Measurements from ENCODE around the gene MUC4. TPM values are rescaled to one million over a fixed set of nuclear protein-coding genes. Genes with fewer than 3 reads are reported as not detected.

Gene MUC4
- total and polyA plus RNA-seq, 2 of the 4 experiments (the other 2 are of a cell fraction) = not detected

- H3K18ac ChIP-seq (ENCODE audit: low read depth, low read length) = no peak overlapping the region
- no peak overlapping the region for H2BK20ac ChIP-seq (ENCODE audit: low read depth, low read length)
- H4K8ac ChIP-seq (ENCODE audit: low read depth in 2 of 2, low read length in 2 of 2) = no peak overlapping the region
- no peak overlapping the region for H3K4ac ChIP-seq (ENCODE audit: low read depth, low read length)
- TF ChIP-seq MAZ (IDR thresholded peaks at IDR 0.05; ENCODE audit: borderline replicate concordance, low read depth, low read length) (no peak), USF2 (IDR thresholded peaks at IDR 0.05; ENCODE audit: low read depth, low read length) (no peak), RFX5 (IDR thresholded peaks at IDR 0.05; ENCODE audit: low read depth, low read length) (no peak), RCOR1 (IDR thresholded peaks at IDR 0.05; ENCODE audit: insufficient replicate concordance, low read length) (no peak), RAD21 (IDR thresholded peaks at IDR 0.05; ENCODE audit: low read length) (no peak), BHLHE40 (IDR thresholded peaks at IDR 0.05; ENCODE audit: low read depth, low read length) (no peak), MAFK (IDR thresholded peaks at IDR 0.05; ENCODE audit: low read depth, low read length) (no peak), CEBPB (IDR thresholded peaks at IDR 0.05; ENCODE audit: low read depth, low read length) (no peak), ELK1 (IDR thresholded peaks at IDR 0.05; ENCODE audit: borderline replicate concordance, low read depth, low read length) (no peak), POLR2A (IDR thresholded peaks at IDR 0.05; ENCODE audit: low read depth, low read length) (no peak), NFE2L2 (IDR thresholded peaks at IDR 0.05; ENCODE audit: low read depth, low read length) (no peak), CTCF (conservative IDR thresholded peaks at IDR 0.05; ENCODE audit: low read depth, low read length) (no peak), MXI1 (IDR thresholded peaks at IDR 0.05; ENCODE audit: borderline replicate concordance, low read depth, low read length) (no peak), CHD1 (IDR thresholded peaks at IDR 0.05; ENCODE audit: low read depth, low read length) (no peak), FOS (IDR thresholded peaks at IDR 0.05; ENCODE audit: low read depth, low read length) (no peak)
- no peaks in the 10 kb centered on the region for H3K4me1 ChIP-seq (ENCODE audit: control insufficient read depth, insufficient read depth, low read length)
- in situ Hi-C loops (cut with MboI; ENCODE audit: low sequenced_read_pairs) = no loop called here
- peaks cover 70% of the 10 kb centered on the region for H3K27me3 ChIP-seq (ENCODE audit: control insufficient read depth, insufficient read depth, low read length)
- no TSS peak for BruUV-seq (replicated peaks)
- H3K23ac ChIP-seq (ENCODE audit: low read depth, low read length) = no peak overlapping the region
- intact Hi-C loops (cut with micrococcal nuclease) = no loop called here
- dilution Hi-C loops (cut with HindIII; ENCODE audit: low sequenced_read_pairs, unreplicated experiment) = no loop called here
- H3K36me3 ChIP-seq (ENCODE audit: control insufficient read depth, insufficient read depth, low read length) = no peaks in the 10 kb centered on the region
- H4K91ac ChIP-seq (ENCODE audit: insufficient read depth, low read depth, low read length) = no peak overlapping the region
- H3K9ac ChIP-seq (ENCODE audit: low read depth, low read length) = no peak overlapping the region
- 16% methylated on average over 25 of the region's 52 CpGs; no CpG with 5 or more reads in 1 of the 2 experiments for WGBS, 2 experiments (ENCODE audit: extremely low coverage in 2 of 2, insufficient read length in 1 of 2)
- no peak overlapping the region for H2AK9ac ChIP-seq (replicated peaks; ENCODE audit: low read depth, low read length, poor library complexity)
- H3K79me1 ChIP-seq (ENCODE audit: low read depth in 1 of 2, low read length in 2 of 2) = no peaks in the 10 kb centered on the region
- no peak overlapping the region for H3K4me2 ChIP-seq (ENCODE audit: low read depth, low read length)
- CTCF ChIA-PET = no interaction called here
- no peak overlapping the region for H2BK15ac ChIP-seq (ENCODE audit: low read depth, low read length)
- no peaks in the 10 kb centered on the region for H3K9me1 ChIP-seq (ENCODE audit: insufficient read depth, low read length)
- peaks cover 1% of the 10 kb centered on the region; the same call in 1 of the 2 replicates for H3K9me3 ChIP-seq (ENCODE audit: control insufficient read depth, insufficient read depth, low read length)
- no peak overlapping the region for H3K56ac ChIP-seq (ENCODE audit: extremely low read depth, insufficient read depth, low read length)
- ATAC-seq (ENCODE audit: low read depth) (no peak), DNase-seq (no peak)
- POLR2A ChIA-PET (ENCODE audit: unreplicated experiment) = no interaction called here
- no peaks in the 10 kb centered on the region for H4K20me1 ChIP-seq (ENCODE audit: insufficient read depth, low read length)
- no peak overlapping the region for H2BK120ac ChIP-seq (ENCODE audit: low read depth, low read length)
- no peak overlapping the region for H3K27ac ChIP-seq (ENCODE audit: insufficient read depth, low read length)
- peak overlapping the region; percentile 21 for H2AFZ ChIP-seq (replicated peaks; ENCODE audit: low read length, poor library complexity)
- H2AK5ac ChIP-seq (ENCODE audit: low read depth, low read length) = no peak overlapping the region
- no peak overlapping the region for H3K4me3 ChIP-seq (ENCODE audit: insufficient read depth, low read depth, low read length)
- H2BK5ac ChIP-seq (ENCODE audit: low read depth, low read length, poor library complexity, severe bottlenecking) = no peak overlapping the region
- H4K5ac ChIP-seq (ENCODE audit: low read depth, low read length) = no peak overlapping the region
- no peak overlapping the region for H3K14ac ChIP-seq (replicated peaks; ENCODE audit: low read depth, low read length)
These were observed 50.0 kb downstream of the MUC4 start for GRCh38 chr3:195761567-195762248.

All from IMR-90 (cell line).